Measurements from ENCODE around the gene NLRP9. TPM values are rescaled to one million over a fixed set of nuclear protein-coding genes. Genes with fewer than 3 reads are reported as not detected.
A peak's percentile ranks its signal among the peaks of the same experiment; 100 is the strongest.

The NLRP9 gene
- total RNA-seq, 4 donors from 2014 or later: not detected

- WGBS, 2 donors (ENCODE audit: low coverage in 1 of 2): 1% methylated on average over 56 of the region's 101 CpGs; no CpG with 5 or more reads in 1 of the 2 donors
- Histone ChIP-seq H3K4me3 (peak within 1 kb of the TSS; percentile 65 to 100 (median 86)), H3K27me3 (no peaks in the 10 kb centered on the region), H3K27ac (peak within 1 kb of the TSS; percentile 92 to 99 (median 95)), H3K4me1 (peaks cover 22 to 55% (median 35%) of the 10 kb centered on the region in 4 donors), H3K9me3 (no peaks in the 10 kb centered on the region), H3K36me3 (peaks cover 0 to 21% (median 9%) of the 10 kb centered on the region in 4 donors)
- intact Hi-C loops (cut with DNase I; ENCODE audit: low total_unique reads) (no loop called here), in situ Hi-C loops (cut with MboI; ENCODE audit: low pct_ligation_motif_present in 1 of 4, low pct_unique_long_range_greater_than_20kb in 1 of 4, low sequenced_read_pairs in 3 of 4) (no loop called here)
- peak; percentile 98 for DNase-seq
- TF ChIP-seq EP300 (IDR thresholded peaks at IDR 0.05; ENCODE audit: low read depth) (no peak), POLR2A (IDR thresholded peaks at IDR 0.05) (peak; percentile 51), POLR2AphosphoS5 (IDR thresholded peaks at IDR 0.05) (peak; percentile 54 to 86 (median 81))
These were observed 63.2 kb downstream of the NLRP9 start, which contains the start of gene EPN1 for GRCh38 chr19:55674841-55675660. EPN1 (plus strand) TSS chr19:55675226; CDS start chr19:55678628, 3,402 bp downstream.

GRCh38 chr19:55674459-55674840 is 63.8 kb downstream of the NLRP9 start:
- H3K27ac ChIP-seq: peak overlapping the region; percentile 92 to 99 (median 95)
- in situ Hi-C loops (cut with MboI; ENCODE audit: low pct_ligation_motif_present in 1 of 4, low pct_unique_long_range_greater_than_20kb in 1 of 4, low sequenced_read_pairs in 3 of 4): no loop called here
- no peaks in the 10 kb centered on the region for H3K27me3 ChIP-seq
- no peak for TF ChIP-seq POLR2A (IDR thresholded peaks at IDR 0.05)
- TF ChIP-seq POLR2AphosphoS5 (IDR thresholded peaks at IDR 0.05): no peak
- TF ChIP-seq EP300 (IDR thresholded peaks at IDR 0.05; ENCODE audit: low read depth): no peak
- no peak for DNase-seq
- H3K4me3 ChIP-seq: peak overlapping the region; percentile 46 to 100 (median 82)
- peaks cover 0 to 27% (median 11%) of the 10 kb centered on the region in 4 donors for H3K36me3 ChIP-seq
- peaks cover 22 to 49% (median 34%) of the 10 kb centered on the region in 4 donors for H3K4me1 ChIP-seq
- intact Hi-C loops (cut with DNase I; ENCODE audit: low total_unique reads): no loop called here
- WGBS, 2 donors (ENCODE audit: low coverage in 1 of 2): 20 to 40% methylated on average over 1 to 17 of the region's 17 CpGs
- H3K9me3 ChIP-seq: no peaks in the 10 kb centered on the region

- Histone ChIP-seq H3K27ac (peak overlapping the region in 3 of 4 donors; percentile 95 to 99 (median 95)), H3K36me3 (peaks cover 0 to 27% (median 10%) of the 10 kb centered on the region in 4 donors), H3K4me1 (peaks cover 22 to 43% (median 32%) of the 10 kb centered on the region in 4 donors), H3K4me3 (no peak overlapping the region), H3K9me3 (no peaks in the 10 kb centered on the region), H3K27me3 (no peaks in the 10 kb centered on the region)
- in situ Hi-C loops (cut with MboI; ENCODE audit: low pct_ligation_motif_present in 1 of 4, low pct_unique_long_range_greater_than_20kb in 1 of 4, low sequenced_read_pairs in 3 of 4): no loop called here
- WGBS, 2 donors (ENCODE audit: low coverage in 1 of 2): 71% methylated on average over 15 of the region's 15 CpGs; no CpG with 5 or more reads in 1 of the 2 donors
- TF ChIP-seq POLR2AphosphoS5 (IDR thresholded peaks at IDR 0.05) (no peak), CTCF (IDR thresholded peaks at IDR 0.05) (no peak), POLR2A (IDR thresholded peaks at IDR 0.05) (no peak), EP300 (IDR thresholded peaks at IDR 0.05; ENCODE audit: low read depth) (no peak)
- DNase-seq: no peak
- intact Hi-C loops (cut with DNase I; ENCODE audit: low total_unique reads): no loop called here
These were observed 64.3 kb downstream of the NLRP9 start for GRCh38 chr19:55673889-55674288.

- Histone ChIP-seq H3K36me3 (peaks cover 0 to 27% (median 11%) of the 10 kb centered on the region in 4 donors), H3K27me3 (no peaks in the 10 kb centered on the region), H3K27ac (peak overlapping the region in 1 of 4 donors; percentile 95), H3K4me1 (peaks cover 22 to 40% (median 30%) of the 10 kb centered on the region in 4 donors), H3K4me3 (no peak overlapping the region), H3K9me3 (no peaks in the 10 kb centered on the region)
- in situ Hi-C loops (cut with MboI; ENCODE audit: low pct_ligation_motif_present in 1 of 4, low pct_unique_long_range_greater_than_20kb in 1 of 4, low sequenced_read_pairs in 3 of 4): no loop called here
- intact Hi-C loops (cut with DNase I; ENCODE audit: low total_unique reads): no loop called here
- DNase-seq: no peak
- no peak for TF ChIP-seq POLR2AphosphoS5 (IDR thresholded peaks at IDR 0.05)
- no peak for TF ChIP-seq EP300 (IDR thresholded peaks at IDR 0.05; ENCODE audit: low read depth)
- no peak for TF ChIP-seq CTCF (IDR thresholded peaks at IDR 0.05)
- TF ChIP-seq POLR2A (IDR thresholded peaks at IDR 0.05): no peak
- 81 to 83% methylated on average over 2 to 9 of the region's 9 CpGs for WGBS, 2 donors (ENCODE audit: low coverage in 1 of 2)
These were observed 64.7 kb downstream of the NLRP9 start for GRCh38 chr19:55673465-55673864.

- Histone ChIP-seq H3K36me3 (peaks cover 0 to 26% (median 13%) of the 10 kb centered on the region in 4 donors), H3K27ac (no peak overlapping the region), H3K4me1 (peaks cover 20 to 31% (median 24%) of the 10 kb centered on the region in 4 donors), H3K27me3 (no peaks in the 10 kb centered on the region), H3K4me3 (no peak overlapping the region), H3K9me3 (no peaks in the 10 kb centered on the region)
- in situ Hi-C loops (cut with MboI; ENCODE audit: low pct_ligation_motif_present in 1 of 4, low pct_unique_long_range_greater_than_20kb in 1 of 4, low sequenced_read_pairs in 3 of 4): no loop called here
- no peak for TF ChIP-seq POLR2A (IDR thresholded peaks at IDR 0.05)
- TF ChIP-seq POLR2AphosphoS5 (IDR thresholded peaks at IDR 0.05): no peak
- TF ChIP-seq EP300 (IDR thresholded peaks at IDR 0.05; ENCODE audit: low read depth): no peak
- TF ChIP-seq CTCF (IDR thresholded peaks at IDR 0.05): no peak
- intact Hi-C loops (cut with DNase I; ENCODE audit: low total_unique reads): no loop called here
- no peak for DNase-seq
- 84 to 88% methylated on average over 5 of the region's 5 CpGs for WGBS, 2 donors (ENCODE audit: low coverage in 1 of 2)
These were observed 65.8 kb downstream of the NLRP9 start for GRCh38 chr19:55672418-55672817.

Measured in transverse colon (tissue), 4 donors.